IMR-90 (cell line): ENCODE measurements around the gene STUM. TPM values are rescaled to one million over a fixed set of nuclear protein-coding genes. Genes with fewer than 3 reads are reported as not detected.

Source experiments
- ATAC-seq: fragments of 200-7000 bp; cut with Tn5 transposase; 2 replicates; pipeline ENCODE4 v1.9.1; 2020; ENCODE audit warnings: low read depth, mild to moderate bottlenecking, moderate library complexity
- BruUV-seq: library from RNA; stranded (reverse); fragments of 400-500 nt; replicated peaks from 2 replicates; lab custom pipeline; 2021; lab: Mats Ljungman, UMichigan
- CTCF ChIA-PET: fragments of 300-600 bp; formaldehyde crosslinking; extraction: SDS; loops from one replicate; lab custom pipeline; 2021; ENCODE audit warnings: antibody characterized with exemption; lab: Yijun Ruan, JAX
- POLR2A ChIA-PET: fragments of 300-600 bp; sonication (Branson Sonifier 250); formaldehyde crosslinking; loops from one replicate; lab custom pipeline; 2022; ENCODE audit warnings: antibody characterized with exemption; ENCODE audit not compliant: unreplicated experiment; lab: Charles Lee
- DNase-seq: peaks from one replicate; pipeline ENCODE4 v3.0.0; 2013
- H2AFZ ChIP-seq: replicated peaks from 2 replicates; pipeline ENCODE3; 2013; ENCODE audit warnings: low read length, mild to moderate bottlenecking; ENCODE audit not compliant: poor library complexity
- H2AK5ac ChIP-seq: 2 replicates; pipeline ENCODE4 v1.6.1; 2013; ENCODE audit warnings: low read depth, low read length, inconsistent platforms
- H2AK9ac ChIP-seq: replicated peaks from 2 replicates; pipeline ENCODE3; 2013; ENCODE audit warnings: mild to moderate bottlenecking, low read depth, low read length, moderate library complexity; ENCODE audit not compliant: poor library complexity
- H2BK120ac ChIP-seq: 2 replicates; pipeline ENCODE4 v1.6.1; 2013; ENCODE audit warnings: low read depth, low read length, inconsistent platforms
- H2BK15ac ChIP-seq: 3 replicates; pipeline ENCODE4 v1.6.1; 2013; ENCODE audit warnings: low read depth, low read length, inconsistent platforms
- H2BK20ac ChIP-seq: 2 replicates; pipeline ENCODE4 v1.6.1; 2013; ENCODE audit warnings: low read depth, mild to moderate bottlenecking, inconsistent platforms, low read length, moderate library complexity
- H2BK5ac ChIP-seq: 2 replicates; pipeline ENCODE4 v1.6.1; 2013; ENCODE audit warnings: mild to moderate bottlenecking, low read depth, low read length, inconsistent platforms; ENCODE audit not compliant: poor library complexity, severe bottlenecking
- H3K14ac ChIP-seq: replicated peaks from 2 replicates; pipeline ENCODE4 v1.6.1; 2013; ENCODE audit warnings: low read depth, low read length, inconsistent platforms
- H3K18ac ChIP-seq: 2 replicates; pipeline ENCODE4 v1.6.1; 2013; ENCODE audit warnings: low read depth, low read length, control low read depth
- H3K23ac ChIP-seq: 2 replicates; pipeline ENCODE4 v1.6.1; 2013; ENCODE audit warnings: low read depth, low read length, inconsistent platforms
- H3K27ac ChIP-seq: 2 replicates; pipeline ENCODE4 v1.5.1; 2013; ENCODE audit warnings: mild to moderate bottlenecking, control low read depth, low read length; ENCODE audit not compliant: insufficient read depth
- H3K27me3 ChIP-seq: 2 replicates; pipeline ENCODE4 v1.6.1; 2013; ENCODE audit warnings: low read length; ENCODE audit not compliant: control insufficient read depth, insufficient read depth
- H3K36me3 ChIP-seq: 2 replicates; pipeline ENCODE4 v1.6.1; 2013; ENCODE audit warnings: low read length, mixed read lengths; ENCODE audit not compliant: control insufficient read depth, insufficient read depth
- H3K4ac ChIP-seq: 2 replicates; pipeline ENCODE4 v1.6.1; 2013; ENCODE audit warnings: low read depth, low read length, inconsistent platforms
- H3K4me1 ChIP-seq: 2 replicates; pipeline ENCODE4 v1.6.1; 2013; ENCODE audit warnings: low read length, mixed read lengths; ENCODE audit not compliant: control insufficient read depth, insufficient read depth
- H3K4me2 ChIP-seq: 2 replicates; pipeline ENCODE4 v1.6.1; 2013; ENCODE audit warnings: low read depth, mild to moderate bottlenecking, control low read depth, low read length, moderate library complexity
- H3K4me3 ChIP-seq: 2 replicates; pipeline ENCODE4 v1.5.1; 2013; ENCODE audit warnings: low read depth, mild to moderate bottlenecking, control low read depth, low read length, moderate library complexity; ENCODE audit not compliant: insufficient read depth
- H3K56ac ChIP-seq: 2 replicates; pipeline ENCODE4 v1.6.1; 2013; ENCODE audit warnings: low read length, inconsistent platforms; ENCODE audit not compliant: insufficient read depth; ENCODE audit errors: extremely low read depth
- H3K79me1 ChIP-seq, 2 experiments: 2 replicates each; pipeline ENCODE4 v1.6.1; 2013; ENCODE audit warnings: low read length in 2 of 2, inconsistent platforms in 1 of 2, low read depth in 1 of 2
- H3K9ac ChIP-seq: 2 replicates; pipeline ENCODE4 v1.6.1; 2013; ENCODE audit warnings: low read depth, low read length, control low read depth
- H3K9me1 ChIP-seq: 2 replicates; pipeline ENCODE4 v1.6.1; 2013; ENCODE audit warnings: low read length, inconsistent platforms; ENCODE audit not compliant: insufficient read depth
- H3K9me3 ChIP-seq: 2 replicates; pipeline ENCODE4 v1.6.1; 2013; ENCODE audit warnings: low read length; ENCODE audit not compliant: control insufficient read depth, insufficient read depth
- H4K20me1 ChIP-seq: 2 replicates; pipeline ENCODE4 v1.6.1; 2013; ENCODE audit warnings: low read length, inconsistent platforms; ENCODE audit not compliant: insufficient read depth
- H4K5ac ChIP-seq: 2 replicates; pipeline ENCODE4 v1.6.1; 2013; ENCODE audit warnings: mild to moderate bottlenecking, low read depth, low read length, control low read depth
- H4K8ac ChIP-seq, 2 experiments: 2 replicates each; pipeline ENCODE4 v1.6.1; 2013; ENCODE audit warnings: low read depth in 2 of 2, low read length in 2 of 2, control low read depth in 1 of 2, inconsistent platforms in 1 of 2
- H4K91ac ChIP-seq: 2 replicates; pipeline ENCODE4 v1.6.1; 2013; ENCODE audit warnings: low read depth, low read length, inconsistent platforms; ENCODE audit not compliant: insufficient read depth
- BHLHE40 ChIP-seq: fragments of 150-350 bp; IDR thresholded peaks from 2 replicates; pipeline ENCODE4 v1.6.1; 2016; ENCODE audit warnings: mild to moderate bottlenecking, low read depth, low read length
- CEBPB ChIP-seq: IDR thresholded peaks from 2 replicates; pipeline ENCODE4 v1.6.1; 2012; ENCODE audit warnings: low read depth, low read length, improper control_type of control experiment
- CHD1 ChIP-seq: IDR thresholded peaks from 2 replicates; pipeline ENCODE4 v1.6.1; 2012; ENCODE audit warnings: low read depth, low read length, improper control_type of control experiment
- FOS ChIP-seq: fragments of 150-350 bp; IDR thresholded peaks from 2 replicates; pipeline ENCODE4 v1.6.1; 2016; ENCODE audit warnings: low read depth, low read length
- MAFK ChIP-seq: IDR thresholded peaks from 2 replicates; pipeline ENCODE4 v1.6.1; 2012; ENCODE audit warnings: low read depth, low read length, improper control_type of control experiment
- MAZ ChIP-seq: IDR thresholded peaks from 2 replicates; pipeline ENCODE4 v1.6.1; 2012; ENCODE audit warnings: low read depth, mild to moderate bottlenecking, low read length, improper control_type of control experiment, moderate library complexity, borderline replicate concordance
- NFE2L2 ChIP-seq: fragments of 150-350 bp; IDR thresholded peaks from 2 replicates; pipeline ENCODE4 v1.6.1; 2016; ENCODE audit warnings: low read depth, mild to moderate bottlenecking, low read length
- RAD21 ChIP-seq: IDR thresholded peaks from 2 replicates; pipeline ENCODE4 v1.6.1; 2012; ENCODE audit warnings: low read length, improper control_type of control experiment
- RCOR1 ChIP-seq: IDR thresholded peaks from 2 replicates; pipeline ENCODE4 v1.6.1; 2012; ENCODE audit warnings: mild to moderate bottlenecking, low read length, improper control_type of control experiment; ENCODE audit not compliant: insufficient replicate concordance
- RFX5 ChIP-seq: IDR thresholded peaks from 2 replicates; pipeline ENCODE4 v1.8.0; 2012; ENCODE audit warnings: low read depth, mild to moderate bottlenecking, low read length, moderate library complexity
- SMC3 ChIP-seq: fragments of 150-350 bp; IDR thresholded peaks from 2 replicates; pipeline ENCODE4 v1.6.1; 2016; ENCODE audit warnings: low read depth, mild to moderate bottlenecking, antibody characterized with exemption, low read length, moderate library complexity
- WGBS, 2 experiments: methylation state at CpG; one replicate each; pipeline versions ENCODE4 v1.1.5 to v1.1.7; 2013; ENCODE audit warnings: missing lambda C conversion rate in 2 of 2; ENCODE audit not compliant: insufficient read length in 1 of 2; ENCODE audit errors: extremely low coverage in 2 of 2; 5-methylcytosine and 5-hydroxymethylcytosine counted together
- dilution Hi-C: fragments of 300-500 bp; cut with HindIII; formaldehyde crosslinking; loops from one replicate; pipeline ENCODE4 v1.14.3; 2018; ENCODE audit warnings: low sequenced_read_pairs; ENCODE audit not compliant: unreplicated experiment
- in situ Hi-C: fragments of 300-500 bp; cut with MboI; formaldehyde crosslinking; loops from 3 replicates; pipeline ENCODE4 v1.14.3; 2019; ENCODE audit warnings: low sequenced_read_pairs, inconsistent platforms, mixed read lengths
- intact Hi-C: fragments of 100-400 bp; cut with micrococcal nuclease; formaldehyde crosslinking; loops from 2 replicates; pipeline ENCODE4 v1.10.0; 2022
- polyA plus RNA-seq, 3 experiments: library from polyadenylated mRNA; depleted of rRNA; stranded (reverse); fragments of >200 nt; gene quantifications; 2 replicates each; pipeline ENCODE4 v1.2.3, GENCODE V29; 2012; ENCODE audit warnings: low replicate concordance in 1 of 3
- total RNA-seq: library from RNA; depleted of rRNA; stranded (reverse); fragments of >200 nt; gene quantifications from 2 replicates; pipeline ENCODE4 v1.2.3, GENCODE V29; 2012
- TF ChIP-seq, protein P1 (sequence below): fragments of 150-350 bp; IDR thresholded peaks from 2 replicates; pipeline ENCODE4 v1.6.1; 2016; ENCODE audit warnings: low read depth, mild to moderate bottlenecking, low read length, moderate library complexity, borderline replicate concordance
- TF ChIP-seq, protein P2 (sequence below): fragments of 150-350 bp; IDR thresholded peaks from 2 replicates; pipeline ENCODE4 v1.6.1; 2017; ENCODE audit warnings: mild to moderate bottlenecking, antibody characterized with exemption, low read length, low read depth
- TF ChIP-seq, protein P3 (sequence below): conservative IDR thresholded peaks from 2 replicates; pipeline ENCODE4 v1.5.1; 2012; ENCODE audit warnings: mild to moderate bottlenecking, low read depth, low read length, improper control_type of control experiment

STUM gene
- total and polyA plus RNA-seq, 2 of the 4 experiments (the other 2 are of a cell fraction): not detected

DNA sequence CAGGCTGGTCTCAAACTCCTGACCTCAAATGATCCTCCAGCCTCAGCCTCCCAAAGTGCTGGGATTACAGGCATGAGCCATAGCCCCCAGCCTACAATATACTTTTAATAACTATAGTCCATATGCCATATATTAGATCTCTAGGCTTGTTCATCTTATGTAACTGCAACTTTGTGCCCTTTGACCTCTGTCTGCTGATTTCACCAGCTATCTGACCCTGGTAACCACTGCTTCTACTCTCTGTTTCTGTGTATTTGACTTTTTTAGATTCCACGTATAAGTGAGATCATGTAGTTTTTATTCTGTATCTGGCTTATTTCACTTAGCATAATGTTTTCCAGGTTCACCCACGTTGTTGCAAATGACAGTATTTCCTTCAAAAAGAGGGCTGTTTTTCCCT lies 25.5 kb downstream of the STUM start:
- H3K4ac ChIP-seq: no peak overlapping the region
- no peak overlapping the region for H2AK9ac ChIP-seq
- no peak overlapping the region for H3K9ac ChIP-seq
- H2BK120ac ChIP-seq: no peak overlapping the region
- H3K27ac ChIP-seq: no peak overlapping the region
- H2BK15ac ChIP-seq: no peak overlapping the region
- H3K9me1 ChIP-seq: no peaks in the 10 kb centered on the region
- H2AFZ ChIP-seq: no peak overlapping the region
- H4K91ac ChIP-seq: no peak overlapping the region
- no peak overlapping the region for H2AK5ac ChIP-seq
- H4K5ac ChIP-seq: no peak overlapping the region
- no peak overlapping the region for H2BK5ac ChIP-seq
- dilution Hi-C loops: no loop called here
- no peaks in the 10 kb centered on the region for H3K4me1 ChIP-seq
- DNase-seq: no peak
- intact Hi-C loops: no loop called here
- H3K79me1 ChIP-seq: no peaks in the 10 kb centered on the region
- H3K27me3 ChIP-seq: peaks cover 11% of the 10 kb centered on the region
- no peaks in the 10 kb centered on the region for H3K36me3 ChIP-seq
- ChIA-PET CTCF (no interaction called here), POLR2A (no interaction called here)
- H3K4me2 ChIP-seq: no peak overlapping the region
- no peak for ATAC-seq
- WGBS, 2 experiments: 20% methylated on average over 1 of the region's 2 CpGs; no CpG with 5 or more reads in 1 of the 2 experiments
- TF ChIP-seq BHLHE40: no peak
- no peak for TF ChIP-seq RAD21
- TF ChIP-seq, protein P1, sequence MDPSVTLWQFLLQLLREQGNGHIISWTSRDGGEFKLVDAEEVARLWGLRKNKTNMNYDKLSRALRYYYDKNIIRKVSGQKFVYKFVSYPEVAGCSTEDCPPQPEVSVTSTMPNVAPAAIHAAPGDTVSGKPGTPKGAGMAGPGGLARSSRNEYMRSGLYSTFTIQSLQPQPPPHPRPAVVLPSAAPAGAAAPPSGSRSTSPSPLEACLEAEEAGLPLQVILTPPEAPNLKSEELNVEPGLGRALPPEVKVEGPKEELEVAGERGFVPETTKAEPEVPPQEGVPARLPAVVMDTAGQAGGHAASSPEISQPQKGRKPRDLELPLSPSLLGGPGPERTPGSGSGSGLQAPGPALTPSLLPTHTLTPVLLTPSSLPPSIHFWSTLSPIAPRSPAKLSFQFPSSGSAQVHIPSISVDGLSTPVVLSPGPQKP: no peak
- TF ChIP-seq, protein P2, sequence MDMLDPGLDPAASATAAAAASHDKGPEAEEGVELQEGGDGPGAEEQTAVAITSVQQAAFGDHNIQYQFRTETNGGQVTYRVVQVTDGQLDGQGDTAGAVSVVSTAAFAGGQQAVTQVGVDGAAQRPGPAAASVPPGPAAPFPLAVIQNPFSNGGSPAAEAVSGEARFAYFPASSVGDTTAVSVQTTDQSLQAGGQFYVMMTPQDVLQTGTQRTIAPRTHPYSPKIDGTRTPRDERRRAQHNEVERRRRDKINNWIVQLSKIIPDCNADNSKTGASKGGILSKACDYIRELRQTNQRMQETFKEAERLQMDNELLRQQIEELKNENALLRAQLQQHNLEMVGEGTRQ: no peak
- no peak for TF ChIP-seq NFE2L2
- no peak for TF ChIP-seq SMC3
- TF ChIP-seq CHD1: no peak
- TF ChIP-seq MAFK: no peak
- no peak for TF ChIP-seq RCOR1
- no peak for TF ChIP-seq RFX5
- TF ChIP-seq FOS: no peak
- no peak for TF ChIP-seq MAZ
- no peak for TF ChIP-seq CEBPB
- TF ChIP-seq, protein P3, sequence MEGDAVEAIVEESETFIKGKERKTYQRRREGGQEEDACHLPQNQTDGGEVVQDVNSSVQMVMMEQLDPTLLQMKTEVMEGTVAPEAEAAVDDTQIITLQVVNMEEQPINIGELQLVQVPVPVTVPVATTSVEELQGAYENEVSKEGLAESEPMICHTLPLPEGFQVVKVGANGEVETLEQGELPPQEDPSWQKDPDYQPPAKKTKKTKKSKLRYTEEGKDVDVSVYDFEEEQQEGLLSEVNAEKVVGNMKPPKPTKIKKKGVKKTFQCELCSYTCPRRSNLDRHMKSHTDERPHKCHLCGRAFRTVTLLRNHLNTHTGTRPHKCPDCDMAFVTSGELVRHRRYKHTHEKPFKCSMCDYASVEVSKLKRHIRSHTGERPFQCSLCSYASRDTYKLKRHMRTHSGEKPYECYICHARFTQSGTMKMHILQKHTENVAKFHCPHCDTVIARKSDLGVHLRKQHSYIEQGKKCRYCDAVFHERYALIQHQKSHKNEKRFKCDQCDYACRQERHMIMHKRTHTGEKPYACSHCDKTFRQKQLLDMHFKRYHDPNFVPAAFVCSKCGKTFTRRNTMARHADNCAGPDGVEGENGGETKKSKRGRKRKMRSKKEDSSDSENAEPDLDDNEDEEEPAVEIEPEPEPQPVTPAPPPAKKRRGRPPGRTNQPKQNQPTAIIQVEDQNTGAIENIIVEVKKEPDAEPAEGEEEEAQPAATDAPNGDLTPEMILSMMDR: no peak
- no peaks in the 10 kb centered on the region for H3K9me3 ChIP-seq
- in situ Hi-C loops: no loop called here
- BruUV-seq: no TSS peak
- H4K8ac ChIP-seq: no peak overlapping the region
- no peak overlapping the region for H3K14ac ChIP-seq
- H3K4me3 ChIP-seq: no peak overlapping the region
- H3K23ac ChIP-seq: no peak overlapping the region
- no peak overlapping the region for H3K56ac ChIP-seq
- no peak overlapping the region for H2BK20ac ChIP-seq
- no peaks in the 10 kb centered on the region for H4K20me1 ChIP-seq
- no peak overlapping the region for H3K18ac ChIP-seq
